Measurements from ENCODE around the gene BCL2. TPM values are rescaled to one million over a fixed set of nuclear protein-coding genes. Genes with fewer than 3 reads are reported as not detected.
A peak's percentile ranks its signal among the peaks of the same experiment; 100 is the strongest.

Gene BCL2
- total and polyA plus RNA-seq, 3 experiments from 2014 or later: 29.8 to 60.5 (median 58.9) TPM

DNA sequence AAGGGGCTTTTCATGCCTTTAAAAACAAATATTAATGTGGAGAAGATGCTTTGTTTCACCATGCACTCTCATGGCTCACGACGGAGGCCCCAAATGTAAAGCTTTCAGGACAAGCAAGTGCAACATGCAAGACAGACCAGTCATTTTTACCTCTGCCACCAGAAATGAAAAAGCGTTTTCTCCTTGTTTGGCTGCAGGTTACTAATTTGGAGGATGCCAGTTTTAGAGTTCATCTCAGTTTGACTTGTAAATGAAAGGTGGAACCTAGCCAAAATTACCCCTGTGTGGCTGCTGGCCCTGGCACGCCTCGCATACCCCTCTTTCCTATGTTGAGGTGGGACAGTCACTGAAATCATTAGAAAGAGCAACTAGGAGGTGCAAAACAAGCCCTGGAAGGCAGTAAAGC is 138.6 kb downstream of the BCL2 start:
- Mint-ChIP-seq H3K9me3 (no peaks in the 10 kb centered on the region), H3K4me1 (peaks cover 44 to 69% (median 67%) of the 10 kb centered on the region in 3 donors), H3K36me3 (peaks cover 3 to 9% (median 5%) of the 10 kb centered on the region in 3 donors), H3K4me3 (peak overlapping the region in 1 of 7 donors; percentile 70), H3K27ac (peak overlapping the region in 6 of 8 donors; percentile 10 to 75 (median 38)), H3K27me3 (no peaks in the 10 kb centered on the region)
- no peak for DNase-seq
- Histone ChIP-seq H3K4me1 (ENCODE audit: insufficient read depth, low read length) (peaks cover 37% of the 10 kb centered on the region), H3K4me3 (ENCODE audit: low read length) (no peak overlapping the region), H3K27me3 (ENCODE audit: insufficient read depth, low read length, poor library complexity, severe bottlenecking) (no peaks in the 10 kb centered on the region), H3K9me3 (ENCODE audit: low read length) (no peaks in the 10 kb centered on the region), H3K27ac (ENCODE audit: low read depth, low read length) (no peak overlapping the region), H3K36me3 (ENCODE audit: insufficient read depth, low read length) (no peaks in the 10 kb centered on the region)
- POLR2A ChIA-PET: interaction anchor here (0.6 kb wide), 1 partner anchor 14 kb away, joined by 3 read pairs; no protein-coding TSS in a partner anchor
- CTCF ChIA-PET: no interaction called here

DNA sequence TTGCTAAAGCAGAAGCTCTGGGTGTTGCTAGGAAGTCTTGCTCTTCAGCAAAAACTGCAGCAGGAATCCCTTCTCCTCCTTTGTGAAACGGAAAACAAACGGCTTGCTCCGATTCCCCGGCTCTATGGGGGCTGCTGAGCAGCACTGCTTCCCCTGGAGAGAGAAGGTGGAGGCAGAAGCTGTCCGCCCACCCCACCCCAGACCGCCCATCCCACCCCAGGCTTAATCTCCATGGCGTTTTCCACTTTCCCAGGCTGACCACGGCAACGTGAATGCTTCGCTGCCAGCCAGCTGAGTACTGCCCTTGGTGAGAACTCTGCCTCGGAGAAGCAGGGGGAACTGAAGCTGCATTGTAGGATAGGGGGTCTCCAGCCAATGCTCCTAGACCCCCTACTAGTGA is 139.2 kb downstream of the BCL2 start:
- H3K27me3 ChIP-seq (ENCODE audit: insufficient read depth, low read length, poor library complexity, severe bottlenecking): no peaks in the 10 kb centered on the region
- no peak overlapping the region for H3K4me3 ChIP-seq (ENCODE audit: low read length)
- CTCF ChIA-PET: interaction anchor here (1.0 to 1.4 kb wide), 3 partner anchors 26 to 143 kb away, joined by 3 to 4 read pairs (median 3); no protein-coding TSS in a partner anchor
- no peak for DNase-seq
- POLR2A ChIA-PET: interaction anchor here (0.6 kb wide), 1 partner anchor 15 kb away, joined by 3 read pairs; no protein-coding TSS in a partner anchor
- Mint-ChIP-seq H3K4me1 (peaks cover 51 to 70% (median 69%) of the 10 kb centered on the region in 3 donors), H3K36me3 (peaks cover 3 to 9% (median 5%) of the 10 kb centered on the region in 3 donors), H3K4me3 (no peak overlapping the region), H3K27ac (peak overlapping the region in 4 of 8 donors; percentile 23 to 75 (median 62)), H3K9me3 (no peaks in the 10 kb centered on the region), H3K27me3 (no peaks in the 10 kb centered on the region)
- H3K9me3 ChIP-seq (ENCODE audit: low read length): no peaks in the 10 kb centered on the region
- H3K36me3 ChIP-seq (ENCODE audit: insufficient read depth, low read length): no peaks in the 10 kb centered on the region
- no peak overlapping the region for H3K27ac ChIP-seq (ENCODE audit: low read depth, low read length)
- peaks cover 44% of the 10 kb centered on the region for H3K4me1 ChIP-seq (ENCODE audit: insufficient read depth, low read length)

DNA sequence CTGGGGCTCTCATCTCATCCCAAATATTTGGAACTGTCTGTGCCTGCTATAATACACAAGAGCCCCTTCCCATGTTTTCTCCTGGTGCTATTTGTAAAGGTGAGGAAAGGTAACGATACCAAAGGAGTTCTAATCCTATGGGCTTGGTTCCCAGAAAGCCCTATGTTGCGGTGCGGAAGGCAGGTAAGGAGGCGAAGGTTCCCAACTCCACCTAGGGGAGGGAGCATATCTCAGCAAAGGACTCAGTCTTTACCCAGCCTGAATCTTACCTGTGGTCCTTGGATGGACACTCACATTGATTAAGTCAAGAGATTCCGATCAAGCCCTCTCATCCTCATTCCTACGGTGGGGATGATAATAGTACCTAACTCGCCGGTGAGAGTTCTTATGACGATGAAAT is 140.1 kb downstream of the BCL2 start:
- Histone ChIP-seq H3K4me3 (ENCODE audit: low read length) (no peak overlapping the region), H3K4me1 (ENCODE audit: insufficient read depth, low read length) (peaks cover 39% of the 10 kb centered on the region), H3K36me3 (ENCODE audit: insufficient read depth, low read length) (no peaks in the 10 kb centered on the region), H3K27ac (ENCODE audit: low read depth, low read length) (no peak overlapping the region), H3K27me3 (ENCODE audit: insufficient read depth, low read length, poor library complexity, severe bottlenecking) (no peaks in the 10 kb centered on the region), H3K9me3 (ENCODE audit: low read length) (no peaks in the 10 kb centered on the region)
- H3K27ac Mint-ChIP-seq: peak overlapping the region in 2 of 8 donors; percentile 14 to 67
- no peaks in the 10 kb centered on the region for H3K9me3 Mint-ChIP-seq
- CTCF ChIA-PET: interaction anchor here (1.0 to 1.4 kb wide), 3 partner anchors 25 to 144 kb away, joined by 3 to 4 read pairs (median 3); no protein-coding TSS in a partner anchor
- POLR2A ChIA-PET: no interaction called here
- peaks cover 51 to 68% (median 67%) of the 10 kb centered on the region in 3 donors for H3K4me1 Mint-ChIP-seq
- H3K4me3 Mint-ChIP-seq: no peak overlapping the region
- H3K27me3 Mint-ChIP-seq: no peaks in the 10 kb centered on the region
- DNase-seq: no peak
- H3K36me3 Mint-ChIP-seq: peaks cover 3 to 9% (median 8%) of the 10 kb centered on the region in 3 donors

DNA sequence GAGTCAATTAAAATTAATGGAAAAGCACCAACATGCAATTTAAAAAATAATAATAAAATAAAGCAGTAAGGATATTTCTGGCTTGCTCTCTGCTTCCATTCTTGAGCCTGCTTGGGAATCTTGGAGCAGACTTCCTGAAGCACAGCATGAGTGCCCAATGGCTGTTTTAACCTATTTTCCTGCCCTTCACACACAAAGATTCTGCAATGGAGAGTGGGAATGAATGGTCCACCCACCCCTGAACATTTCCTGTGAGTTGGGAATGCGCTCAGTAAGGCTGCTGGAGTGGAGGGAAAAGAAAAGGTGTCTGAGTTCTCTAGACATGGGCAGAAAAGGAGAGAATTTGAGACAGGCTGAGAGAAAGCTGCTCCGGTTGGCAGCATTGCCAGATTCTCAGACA is 140.6 kb downstream of the BCL2 start:
- Mint-ChIP-seq H3K4me3 (no peak overlapping the region), H3K27me3 (no peaks in the 10 kb centered on the region), H3K9me3 (no peaks in the 10 kb centered on the region), H3K27ac (peak overlapping the region in 2 of 8 donors; percentile 50 to 58), H3K4me1 (peaks cover 55 to 68% (median 67%) of the 10 kb centered on the region in 3 donors), H3K36me3 (peaks cover 3 to 9% (median 8%) of the 10 kb centered on the region in 3 donors)
- Histone ChIP-seq H3K27ac (ENCODE audit: low read depth, low read length) (no peak overlapping the region), H3K4me3 (ENCODE audit: low read length) (no peak overlapping the region), H3K27me3 (ENCODE audit: insufficient read depth, low read length, poor library complexity, severe bottlenecking) (no peaks in the 10 kb centered on the region), H3K4me1 (ENCODE audit: insufficient read depth, low read length) (peaks cover 34% of the 10 kb centered on the region), H3K9me3 (ENCODE audit: low read length) (no peaks in the 10 kb centered on the region), H3K36me3 (ENCODE audit: insufficient read depth, low read length) (no peaks in the 10 kb centered on the region)
- CTCF ChIA-PET: interaction anchor here (1.4 kb wide), 1 partner anchor 47 kb away, joined by 4 read pairs; no protein-coding TSS in a partner anchor
- POLR2A ChIA-PET: no interaction called here
- DNase-seq: no peak

DNA sequence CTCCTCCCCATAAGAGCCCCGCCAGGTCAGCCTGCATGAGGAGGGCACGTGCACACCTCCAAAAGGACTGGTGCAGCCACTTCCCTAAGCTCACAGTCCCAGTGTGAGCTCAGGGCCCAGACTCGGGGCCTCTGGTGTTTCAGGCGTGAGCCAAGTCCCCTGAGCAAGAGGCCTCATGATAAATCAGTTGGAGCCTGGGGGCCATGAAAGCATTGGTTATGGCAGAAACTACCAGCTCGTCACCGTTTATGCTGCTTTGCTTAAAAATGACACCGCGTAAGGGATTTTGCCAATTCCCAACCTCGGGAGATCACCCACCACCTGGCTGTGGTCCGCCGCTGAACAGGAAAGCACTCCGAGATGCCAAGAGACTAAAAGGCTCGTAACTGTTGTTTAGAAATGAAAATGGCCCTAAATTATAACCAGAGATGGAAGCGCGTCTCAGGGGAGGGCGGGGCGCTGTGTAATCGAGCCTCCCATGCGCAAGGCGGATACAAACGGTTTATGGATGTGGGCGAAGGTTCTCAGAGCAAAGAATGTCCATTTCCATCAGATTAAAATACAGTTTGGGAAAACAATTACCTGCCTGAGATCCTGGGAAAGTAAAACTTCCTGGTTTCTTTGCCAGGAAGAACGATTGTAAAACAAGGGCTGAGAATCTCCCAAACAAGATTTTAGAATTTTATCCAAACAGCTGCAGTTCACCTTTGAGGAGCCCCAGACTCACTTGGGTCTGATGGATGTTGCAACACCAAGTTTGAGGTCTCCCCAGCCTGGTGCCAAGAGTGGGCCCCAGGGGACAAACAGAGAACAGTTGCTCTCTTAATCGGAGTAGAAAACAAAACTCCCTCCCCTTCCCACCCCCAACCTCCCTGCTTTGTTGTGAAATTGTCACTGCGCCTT is 141.4 kb downstream of the BCL2 start:
- Mint-ChIP-seq H3K36me3 (peaks cover 3 to 6% (median 6%) of the 10 kb centered on the region in 3 donors), H3K4me3 (peak overlapping the region in 1 of 7 donors; percentile 27), H3K27me3 (no peaks in the 10 kb centered on the region), H3K4me1 (peaks cover 56 to 69% (median 66%) of the 10 kb centered on the region in 3 donors), H3K27ac (peak overlapping the region in 4 of 8 donors; percentile 21 to 84 (median 40)), H3K9me3 (no peaks in the 10 kb centered on the region)
- Histone ChIP-seq H3K4me1 (ENCODE audit: insufficient read depth, low read length) (peaks cover 26% of the 10 kb centered on the region), H3K4me3 (ENCODE audit: low read length) (no peak overlapping the region), H3K36me3 (ENCODE audit: insufficient read depth, low read length) (no peaks in the 10 kb centered on the region), H3K27me3 (ENCODE audit: insufficient read depth, low read length, poor library complexity, severe bottlenecking) (no peaks in the 10 kb centered on the region), H3K27ac (ENCODE audit: low read depth, low read length) (no peak overlapping the region), H3K9me3 (ENCODE audit: low read length) (no peaks in the 10 kb centered on the region)
- ChIA-PET POLR2A (interaction anchor here (0.6 kb wide), 1 partner anchor 32 kb away, joined by 3 read pairs; no protein-coding TSS in a partner anchor), CTCF (interaction anchor here (1.0 to 1.3 kb wide), 2 partner anchors 8 to 141 kb away, joined by 3 to 4 read pairs; partner anchors contain the start of gene BCL2)
- DNase-seq: no peak

DNA sequence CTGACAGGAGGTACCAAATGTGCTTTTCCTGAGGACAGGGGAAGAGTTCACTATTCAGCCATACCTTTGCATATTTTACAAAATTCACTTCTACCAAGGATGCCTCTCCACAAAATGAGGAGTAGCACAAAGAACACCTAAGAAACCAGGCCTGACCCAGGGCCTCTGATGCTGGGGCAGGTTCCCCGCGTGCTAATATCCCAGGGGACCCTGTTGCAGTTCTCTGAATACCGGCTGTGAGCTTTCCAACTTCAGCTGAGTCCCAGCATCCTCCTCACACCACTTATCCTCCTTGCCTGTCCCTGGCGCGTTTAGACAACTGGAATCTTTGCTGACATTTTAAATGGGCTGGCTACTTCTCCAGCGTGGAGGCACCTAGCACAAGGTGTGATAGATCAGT is 142.3 kb downstream of the BCL2 start:
- Mint-ChIP-seq H3K9me3 (no peaks in the 10 kb centered on the region), H3K27ac (peak overlapping the region in 2 of 8 donors; percentile 37 to 56), H3K4me3 (no peak overlapping the region), H3K27me3 (no peaks in the 10 kb centered on the region), H3K36me3 (peaks cover 3 to 5% (median 3%) of the 10 kb centered on the region in 3 donors), H3K4me1 (peaks cover 48 to 64% (median 62%) of the 10 kb centered on the region in 3 donors)
- no peaks in the 10 kb centered on the region for H3K36me3 ChIP-seq (ENCODE audit: insufficient read depth, low read length)
- H3K4me1 ChIP-seq (ENCODE audit: insufficient read depth, low read length): peaks cover 19% of the 10 kb centered on the region
- H3K27me3 ChIP-seq (ENCODE audit: insufficient read depth, low read length, poor library complexity, severe bottlenecking): no peaks in the 10 kb centered on the region
- H3K4me3 ChIP-seq (ENCODE audit: low read length): no peak overlapping the region
- CTCF ChIA-PET: interaction anchor here (1.0 to 1.3 kb wide), 2 partner anchors 9 to 142 kb away, joined by 3 to 4 read pairs; partner anchors contain the start of gene BCL2
- no peak for DNase-seq
- H3K9me3 ChIP-seq (ENCODE audit: low read length): no peaks in the 10 kb centered on the region
- POLR2A ChIA-PET: interaction anchor here (0.6 kb wide), 3 partner anchors 7 to 81 kb away, joined by 3 to 4 read pairs (median 4); no protein-coding TSS in a partner anchor
- no peak overlapping the region for H3K27ac ChIP-seq (ENCODE audit: low read depth, low read length)

DNA sequence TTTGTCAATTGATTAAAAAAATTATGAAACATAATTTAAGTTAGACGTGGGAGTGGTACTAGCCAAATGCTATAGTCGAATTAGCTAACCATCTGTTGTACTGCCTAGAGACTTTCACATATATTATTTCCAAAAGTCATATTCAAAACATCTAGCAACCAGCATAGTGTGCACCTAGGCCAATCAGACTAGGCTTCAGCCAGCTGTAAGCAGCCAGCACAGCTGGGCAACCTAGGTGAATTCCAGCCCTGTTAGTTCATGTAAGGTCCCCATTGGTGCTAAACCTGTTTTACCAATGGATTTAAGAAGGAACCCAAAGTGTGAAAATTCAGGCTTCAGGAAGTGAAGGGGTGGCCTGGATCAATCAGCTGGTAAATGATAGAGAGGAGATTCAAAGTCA is 144.3 kb downstream of the BCL2 start:
- H3K27ac ChIP-seq (ENCODE audit: low read depth, low read length): no peak overlapping the region
- no peaks in the 10 kb centered on the region for H3K9me3 ChIP-seq (ENCODE audit: low read length)
- H3K4me1 Mint-ChIP-seq: peaks cover 41 to 61% (median 59%) of the 10 kb centered on the region in 3 donors
- ChIA-PET CTCF (interaction anchor here (1.2 to 1.4 kb wide), 2 partner anchors 13 to 91 kb away, joined by 3 to 5 read pairs; no protein-coding TSS in a partner anchor), POLR2A (interaction anchor here (0.5 kb wide), 1 partner anchor 654 kb away, joined by 6 read pairs; no protein-coding TSS in a partner anchor)
- peaks cover 3 to 12% (median 10%) of the 10 kb centered on the region in 3 donors for H3K36me3 Mint-ChIP-seq
- H3K27me3 Mint-ChIP-seq: no peaks in the 10 kb centered on the region
- H3K27ac Mint-ChIP-seq: peak overlapping the region in 6 of 8 donors; percentile 36 to 79 (median 59)
- DNase-seq: no peak
- no peaks in the 10 kb centered on the region for H3K36me3 ChIP-seq (ENCODE audit: insufficient read depth, low read length)
- peaks cover 15% of the 10 kb centered on the region for H3K4me1 ChIP-seq (ENCODE audit: insufficient read depth, low read length)
- no peaks in the 10 kb centered on the region for H3K27me3 ChIP-seq (ENCODE audit: insufficient read depth, low read length, poor library complexity, severe bottlenecking)
- no peak overlapping the region for H3K4me3 ChIP-seq (ENCODE audit: low read length)
- no peak overlapping the region for H3K4me3 Mint-ChIP-seq
- H3K9me3 Mint-ChIP-seq: no peaks in the 10 kb centered on the region

All from CD8-positive, alpha-beta memory T cell (primary cell).